ENCODE results near the gene LBHD2.

DNA sequence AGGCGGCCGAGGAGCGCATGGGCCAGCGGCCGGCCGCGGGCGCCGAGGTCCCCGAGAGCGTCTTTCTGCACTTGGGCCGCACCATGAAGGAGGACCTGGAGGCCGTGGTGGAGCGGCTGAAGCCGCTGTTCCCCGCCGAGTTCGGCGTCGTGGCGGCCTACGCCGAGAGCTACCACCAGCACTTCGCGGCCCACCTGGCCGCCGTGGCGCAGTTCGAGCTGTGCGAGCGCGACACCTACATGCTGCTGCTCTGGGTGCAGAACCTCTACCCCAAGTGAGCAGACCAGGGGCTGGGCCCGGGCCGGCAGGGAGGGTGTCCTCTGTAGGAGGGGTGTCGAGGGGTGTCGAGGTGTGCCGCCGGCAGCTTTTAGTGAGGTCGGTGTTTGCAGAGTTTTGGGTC lies 43.3 kb downstream of the LBHD2 start:
- TF ChIP-seq CTCF (IDR thresholded peaks at IDR 0.05 in 8 of 11, conservative IDR thresholded peaks at IDR 0.05 in 3 of 11): no peak
- TF ChIP-seq POLR2A (IDR thresholded peaks at IDR 0.05): no peak
